ENCODE results near the gene LPCAT3. TPM values are rescaled to one million over a fixed set of nuclear protein-coding genes. Genes with fewer than 3 reads are reported as not detected.

LPCAT3 gene
- polyA plus RNA-seq, 1 donor = 80.7 TPM

- DNase-seq = no peak
Measured at GRCh38 chr12:6964605-6965025, 53.7 kb downstream of the LPCAT3 start.

DNA sequence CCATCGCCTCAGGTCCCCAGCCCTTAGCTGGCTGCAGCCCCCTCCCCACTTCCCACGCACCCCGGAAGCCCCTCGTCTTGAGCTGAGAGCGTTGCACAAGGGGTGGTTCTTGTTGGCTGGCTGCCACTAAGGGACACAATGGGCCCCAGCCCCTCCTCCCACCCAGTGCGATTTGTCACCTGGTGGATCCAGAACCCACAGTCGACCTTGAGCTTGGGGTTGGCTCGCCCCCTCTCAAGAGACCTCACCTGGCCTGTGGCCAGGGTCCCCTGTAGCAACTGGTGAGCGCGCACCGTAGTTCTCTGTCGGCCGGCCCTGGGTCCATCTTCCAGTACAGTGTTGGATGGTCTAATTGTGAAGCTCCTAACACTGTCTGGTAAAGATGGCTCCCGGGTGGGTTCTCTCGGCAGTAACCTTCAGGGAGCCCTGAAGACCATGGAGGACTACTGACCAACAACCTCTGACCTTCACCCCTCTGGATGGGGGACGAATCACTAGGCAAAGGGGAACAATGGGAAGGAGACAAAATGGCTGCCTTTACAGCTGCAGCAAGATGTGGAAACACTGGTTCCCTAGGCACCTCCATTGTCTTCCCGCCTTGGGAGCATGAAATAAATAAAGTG is 54.4 kb downstream of the LPCAT3 start:
- DNase-seq = no peak

GRCh38 chr12:6963016-6963731 is 55.1 kb downstream of the LPCAT3 start:
- DNase-seq = no peak

DNA sequence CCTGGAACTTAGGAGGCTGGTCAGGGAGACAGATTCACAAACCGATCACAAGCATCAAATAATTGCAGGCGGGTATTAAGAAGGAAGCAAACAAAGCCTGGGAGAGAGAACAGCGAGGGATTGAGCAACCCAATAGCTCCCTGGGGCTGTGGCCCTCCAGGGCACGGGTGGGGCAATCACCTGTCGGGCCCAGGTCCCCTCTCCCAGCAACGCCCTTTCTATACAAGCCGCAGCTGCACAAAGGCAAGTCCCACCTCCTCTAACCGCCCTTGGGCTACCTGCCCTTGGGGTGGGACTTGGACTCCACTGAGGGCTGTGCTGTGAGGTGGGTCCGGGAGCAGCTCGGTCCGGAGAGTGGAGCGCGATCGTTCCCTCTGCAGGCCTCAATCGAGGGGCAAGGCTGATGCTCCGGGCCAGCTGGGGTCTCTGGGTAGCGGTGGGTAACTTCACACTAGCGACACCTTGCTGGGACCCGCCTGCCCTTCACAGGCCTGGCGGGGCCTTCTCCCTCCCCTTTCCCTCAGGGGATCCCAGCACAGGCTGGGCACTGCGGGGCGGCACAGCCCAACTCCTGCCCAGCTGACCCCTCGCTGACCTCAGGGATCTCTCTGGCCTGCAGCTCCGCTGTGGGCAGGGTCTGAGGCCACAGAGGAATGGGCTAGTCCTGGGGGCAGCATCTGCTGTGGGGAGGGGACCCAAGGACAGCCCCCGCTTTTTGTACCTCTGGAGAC is 55.8 kb downstream of the LPCAT3 start:
- no peak for DNase-seq

DNA sequence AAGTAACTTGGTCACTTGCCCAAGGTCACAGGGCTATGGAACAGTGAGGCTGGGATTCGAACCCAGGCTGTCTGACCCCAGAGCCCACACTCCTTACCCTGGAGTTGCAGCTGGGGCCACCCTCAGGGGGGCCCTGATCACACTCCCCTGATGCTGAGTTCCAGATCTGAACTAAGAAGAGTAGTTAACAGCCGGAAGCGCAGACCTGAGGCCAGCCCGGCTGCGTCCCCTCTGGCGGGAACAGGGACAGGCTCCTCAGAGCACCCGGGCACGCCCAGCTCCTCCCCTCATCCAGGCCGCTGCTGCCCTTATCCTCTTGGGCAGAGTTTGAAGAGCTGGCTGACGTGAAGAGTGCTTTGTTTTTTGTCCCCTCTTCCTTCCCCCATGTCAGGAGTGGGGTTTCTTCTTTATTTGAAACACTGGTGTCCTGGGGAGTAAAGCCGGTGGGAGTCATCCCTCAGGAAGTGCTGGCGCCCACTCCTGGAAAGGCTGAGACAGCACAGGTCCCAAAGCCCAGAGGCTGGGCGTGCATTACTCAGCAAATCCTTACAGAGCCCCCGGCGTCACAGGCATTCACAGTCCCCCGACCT is 56.5 kb downstream of the LPCAT3 start:
- DNase-seq = peak; percentile 61

DNA sequence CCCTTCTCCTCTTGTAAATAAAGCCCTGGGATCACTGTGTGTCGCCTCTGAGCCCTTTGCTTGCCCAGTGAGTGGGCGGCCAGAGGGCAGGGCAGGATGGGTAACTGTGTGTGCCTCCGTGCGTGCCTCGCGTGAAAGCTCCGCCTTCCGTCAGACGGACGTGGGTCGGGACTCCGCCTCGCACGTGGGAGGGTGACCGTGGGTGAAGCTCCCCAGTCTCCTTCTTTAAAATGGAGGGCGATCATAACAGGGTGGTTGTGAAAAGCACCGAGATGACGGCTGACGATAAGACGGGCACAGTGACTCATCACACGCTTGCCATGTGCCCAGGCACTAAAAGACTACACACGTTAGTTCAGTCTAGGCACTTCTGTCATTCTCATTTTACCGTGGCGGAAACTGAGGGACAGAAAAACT is 57.0 kb downstream of the LPCAT3 start:
- no peak for DNase-seq

DNA sequence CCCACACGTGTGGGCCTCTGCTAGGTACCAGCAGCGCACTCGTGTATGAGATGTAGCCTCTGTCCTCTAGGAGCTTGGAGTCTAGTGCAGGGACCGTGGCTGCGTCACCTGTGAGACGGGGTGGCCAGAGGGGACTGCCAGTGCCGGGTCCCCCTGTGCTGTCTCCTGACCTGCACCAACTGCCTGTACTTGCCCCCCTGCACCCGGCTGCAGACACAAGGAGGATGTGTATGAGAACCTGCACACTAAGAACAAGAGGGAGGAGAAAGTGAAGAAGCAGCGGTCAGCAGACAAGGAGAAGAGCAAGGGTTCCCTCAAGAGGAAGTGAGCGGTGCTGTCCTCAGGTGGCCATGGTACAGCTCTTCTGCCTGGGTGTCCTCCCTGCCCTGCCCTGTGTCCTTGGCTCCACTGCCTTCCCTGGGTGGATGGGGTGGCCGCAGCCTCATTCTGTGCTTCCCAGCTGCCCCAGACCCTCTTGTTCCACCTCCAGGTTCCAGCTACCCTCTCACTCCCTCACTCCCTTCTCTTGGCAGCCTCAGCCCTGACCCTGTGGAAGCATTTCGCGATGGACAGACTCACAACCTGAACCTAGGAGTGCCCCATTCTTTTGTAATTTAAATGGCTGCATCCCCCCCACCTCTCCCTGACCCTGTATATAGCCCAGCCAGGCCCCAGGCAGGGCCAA is 57.5 kb downstream of the LPCAT3 start:
- DNase-seq = no peak

DNA sequence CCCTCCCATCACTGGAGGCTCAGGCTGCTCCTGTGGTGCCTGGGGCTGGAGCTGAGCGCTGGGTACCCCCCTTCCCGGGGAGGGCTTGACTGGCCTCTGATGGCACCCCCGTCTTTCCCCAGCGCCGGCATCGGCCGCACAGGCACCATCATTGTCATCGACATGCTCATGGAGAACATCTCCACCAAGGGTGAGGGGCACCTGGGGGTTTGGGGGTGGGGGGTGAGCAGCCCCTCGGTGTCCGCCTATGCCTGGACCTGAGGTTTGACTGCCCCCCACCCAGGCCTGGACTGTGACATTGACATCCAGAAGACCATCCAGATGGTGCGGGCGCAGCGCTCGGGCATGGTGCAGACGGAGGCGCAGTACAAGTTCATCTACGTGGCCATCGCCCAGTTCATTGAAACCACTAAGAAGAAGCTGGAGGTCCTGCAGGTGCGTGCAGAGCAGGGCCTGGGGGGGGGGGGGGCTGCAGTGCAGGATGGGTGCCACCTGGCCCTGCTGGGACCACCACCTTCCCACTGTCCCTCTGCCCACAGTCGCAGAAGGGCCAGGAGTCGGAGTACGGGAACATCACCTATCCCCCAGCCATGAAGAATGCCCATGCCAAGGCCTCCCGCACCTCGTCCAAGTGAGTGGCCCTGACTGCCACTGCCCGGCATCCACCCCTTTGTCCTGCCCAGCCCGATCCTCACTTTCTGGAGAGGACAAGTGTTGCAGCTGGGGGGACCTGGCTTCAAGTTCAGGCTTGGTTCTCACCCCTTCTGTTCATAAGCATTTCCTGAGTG is 58.3 kb downstream of the LPCAT3 start:
- no peak for DNase-seq

DNA sequence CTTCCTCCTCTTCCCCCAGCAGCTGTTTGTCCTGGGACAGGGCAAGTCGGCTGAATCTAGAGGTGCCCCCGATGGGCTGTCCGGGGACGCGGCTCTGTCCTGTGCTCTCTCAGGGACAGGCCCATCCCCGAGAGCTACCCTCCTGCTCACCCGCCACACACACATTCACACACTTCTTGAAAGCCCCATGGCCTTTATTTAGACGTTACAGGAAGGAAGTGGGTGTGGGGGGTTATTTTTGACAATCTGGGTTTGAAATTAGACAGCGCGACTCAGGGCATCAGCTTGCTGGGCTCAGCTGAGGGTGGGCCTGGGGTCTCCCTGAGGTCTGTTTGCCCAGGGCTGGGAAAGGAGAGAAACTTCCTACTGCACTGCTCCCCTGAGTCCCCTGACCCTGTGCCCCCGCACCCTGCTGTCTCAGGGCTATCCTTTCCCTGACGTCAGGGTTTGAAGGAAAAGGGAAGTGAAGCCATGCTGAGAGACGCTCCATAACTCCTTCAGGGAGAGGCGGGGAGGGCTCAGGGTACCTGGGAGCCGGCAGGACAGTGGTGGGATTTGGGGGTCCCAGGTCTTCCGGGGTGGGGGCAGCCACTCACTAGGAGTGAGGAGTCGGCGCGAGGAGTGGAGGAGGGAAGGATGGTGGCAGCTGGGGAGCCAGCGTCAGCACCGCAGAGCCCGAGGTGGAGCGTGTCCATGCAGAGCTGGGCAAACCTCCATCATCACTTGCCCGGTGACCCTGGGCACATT is 59.0 kb downstream of the LPCAT3 start:
- no peak for DNase-seq

GRCh38 chr12:6958609-6959057 is 59.6 kb downstream of the LPCAT3 start:
- DNase-seq = no peak

- DNase-seq = no peak
Measured at GRCh38 chr12:6957741-6958608, 60.3 kb downstream of the LPCAT3 start.

GRCh38 chr12:6957151-6957701 is 61.0 kb downstream of the LPCAT3 start:
- no peak for DNase-seq

- no peak for DNase-seq
Measured at GRCh38 chr12:6956021-6956727, 62.1 kb downstream of the LPCAT3 start.

DNA sequence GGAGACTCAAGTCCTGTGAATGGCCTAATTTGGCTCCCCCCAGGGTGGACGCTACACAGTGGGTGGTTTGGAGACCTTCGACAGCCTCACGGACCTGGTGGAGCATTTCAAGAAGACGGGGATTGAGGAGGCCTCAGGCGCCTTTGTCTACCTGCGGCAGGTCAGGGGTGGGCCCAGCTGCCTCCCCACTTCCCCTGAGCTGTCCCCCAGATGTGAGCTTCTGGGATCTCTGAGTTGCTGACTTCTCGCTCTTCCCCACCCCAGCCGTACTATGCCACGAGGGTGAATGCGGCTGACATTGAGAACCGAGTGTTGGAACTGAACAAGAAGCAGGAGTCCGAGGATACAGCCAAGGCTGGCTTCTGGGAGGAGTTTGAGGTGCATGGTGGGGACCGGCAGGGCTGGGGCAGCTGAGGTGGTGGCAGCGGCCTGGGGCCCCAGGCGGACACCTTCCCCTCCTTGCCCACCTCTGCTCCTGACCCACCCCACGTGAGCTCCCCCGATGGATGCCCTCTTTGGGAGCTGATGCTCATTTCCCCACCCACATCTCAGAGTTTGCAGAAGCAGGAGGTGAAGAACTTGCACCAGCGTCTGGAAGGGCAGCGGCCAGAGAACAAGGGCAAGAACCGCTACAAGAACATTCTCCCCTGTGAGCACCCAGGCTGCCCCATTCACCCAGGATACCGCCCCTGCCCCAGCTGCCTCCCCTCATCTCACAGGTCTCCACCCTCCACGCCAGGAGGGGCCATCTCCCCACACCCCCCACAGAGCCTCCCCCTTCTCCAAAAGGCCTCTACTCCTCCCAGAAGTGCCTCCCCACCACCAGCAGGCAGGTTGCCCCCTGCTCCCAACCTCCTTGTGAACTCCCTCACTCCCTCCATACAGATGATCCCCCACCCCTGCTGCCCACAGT is 62.9 kb downstream of the LPCAT3 start:
- no peak for DNase-seq

DNA sequence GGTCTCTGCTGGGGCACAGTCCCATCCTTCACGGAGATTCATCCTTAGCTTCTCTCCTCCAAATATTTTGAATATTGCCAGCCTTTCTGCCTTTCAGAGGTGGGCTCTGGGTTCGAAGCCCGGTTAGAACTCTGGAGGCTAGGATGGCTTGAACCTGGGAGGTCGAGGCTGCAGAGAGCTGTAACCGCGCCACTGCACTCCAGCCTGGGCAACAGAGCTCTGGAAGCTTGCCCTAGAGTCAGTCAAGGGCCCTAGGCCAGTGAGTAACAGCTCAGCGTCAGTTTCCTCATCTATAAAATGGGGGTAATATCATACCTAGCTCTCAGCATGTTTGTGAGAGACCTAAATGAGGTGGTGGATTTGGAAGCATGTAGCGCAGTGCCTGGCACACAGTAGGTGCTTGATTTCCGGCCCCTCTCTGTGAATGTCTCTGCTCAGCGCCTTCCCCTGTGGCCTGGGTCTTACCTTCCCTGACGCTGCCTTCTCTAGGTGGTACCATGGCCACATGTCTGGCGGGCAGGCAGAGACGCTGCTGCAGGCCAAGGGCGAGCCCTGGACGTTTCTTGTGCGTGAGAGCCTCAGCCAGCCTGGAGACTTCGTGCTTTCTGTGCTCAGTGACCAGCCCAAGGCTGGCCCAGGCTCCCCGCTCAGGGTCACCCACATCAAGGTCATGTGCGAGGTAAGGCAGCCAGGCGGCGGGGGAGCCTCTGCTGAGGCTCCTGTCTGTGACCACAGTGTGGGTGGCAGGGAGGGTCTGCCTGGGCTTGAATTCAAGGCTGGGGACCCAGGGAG is 63.8 kb downstream of the LPCAT3 start:
- no peak for DNase-seq

All from left kidney (tissue), 2 donors.